KMS-11 (cell line): ENCODE measurements around the gene ATPAF1.

Experiments used
- H2AFZ ChIP-seq: fragments of 200-600 bp; sonication (generic); 2 replicates; pipeline ENCODE4 v1.6.1; 2016; ENCODE audit warnings: antibody characterized with exemption, mixed run types, low read depth
- H3K27ac ChIP-seq: fragments of 200-600 bp; sonication (generic); 2 replicates; pipeline ENCODE4 v1.6.1; 2016; ENCODE audit warnings: mild to moderate bottlenecking, mixed run types
- H3K27me3 ChIP-seq: fragments of 200-600 bp; sonication (generic); 2 replicates; pipeline ENCODE4 v1.6.1; 2017; ENCODE audit warnings: mild to moderate bottlenecking, low read depth, mixed run types, moderate library complexity; ENCODE audit not compliant: insufficient read depth
- H3K36me3 ChIP-seq: fragments of 200-600 bp; sonication (generic); 2 replicates; pipeline ENCODE4 v1.6.1; 2017; ENCODE audit warnings: mild to moderate bottlenecking, mixed run types; ENCODE audit not compliant: insufficient read depth
- H3K4me1 ChIP-seq: fragments of 200-600 bp; sonication (generic); 2 replicates; pipeline ENCODE4 v1.6.1; 2016; ENCODE audit warnings: mild to moderate bottlenecking, low read depth, mixed run types; ENCODE audit not compliant: poor library complexity, severe bottlenecking
- H3K4me2 ChIP-seq: fragments of 200-600 bp; sonication (generic); 2 replicates; pipeline ENCODE4 v1.7.0; 2016; ENCODE audit warnings: mild to moderate bottlenecking, mixed run types
- H3K4me3 ChIP-seq: fragments of 200-600 bp; sonication (generic); IDR thresholded peaks from 2 replicates; pipeline ENCODE4 v1.6.1; 2017; ENCODE audit warnings: low read depth, low read length, mixed read lengths; ENCODE audit not compliant: insufficient read depth
- H3K79me2 ChIP-seq: fragments of 200-600 bp; sonication (generic); 2 replicates; pipeline ENCODE4 v1.6.1; 2016; ENCODE audit warnings: low read depth, mixed run types; ENCODE audit not compliant: insufficient read depth
- H3K9ac ChIP-seq: fragments of 200-600 bp; sonication (generic); 2 replicates; pipeline ENCODE4 v1.6.1; 2016; ENCODE audit warnings: mild to moderate bottlenecking, mixed run types
- H4K20me1 ChIP-seq: fragments of 200-600 bp; sonication (generic); 2 replicates; pipeline ENCODE4 v1.6.1; 2016; ENCODE audit warnings: mild to moderate bottlenecking, mixed run types; ENCODE audit not compliant: insufficient read depth
- CTCF ChIP-seq: fragments of 200-600 bp; sonication (generic); conservative IDR thresholded peaks from 2 replicates; pipeline ENCODE4 v1.6.1; 2017; ENCODE audit warnings: low read depth, mild to moderate bottlenecking, antibody characterized with exemption, low read length, moderate library complexity, mixed read lengths

The ATPAF1 gene

GRCh38 chr1:46689356-46689755 is 21.2 kb upstream of the ATPAF1 start:
- Histone ChIP-seq H4K20me1 (no peaks in the 10 kb centered on the region), H3K4me1 (peaks cover 93% of the 10 kb centered on the region), H3K27me3 (no peaks in the 10 kb centered on the region), H3K79me2 (no peaks in the 10 kb centered on the region), H3K4me2 (peak overlapping the region; percentile 52), H3K9ac (peak overlapping the region; percentile 19; the same call in 1 of the 2 replicates), H3K4me3 (peak overlapping the region; percentile 5), H2AFZ (no peak overlapping the region), H3K27ac (peak overlapping the region; percentile 84), H3K36me3 (no peaks in the 10 kb centered on the region; the same call in 1 of the 2 replicates)
- TF ChIP-seq CTCF, result no peak

- Histone ChIP-seq H3K27me3 (no peaks in the 10 kb centered on the region), H3K4me3 (no peak overlapping the region), H2AFZ (no peak overlapping the region), H4K20me1 (no peaks in the 10 kb centered on the region), H3K27ac (peak overlapping the region; percentile 84; the same call in 1 of the 2 replicates), H3K36me3 (no peaks in the 10 kb centered on the region; the same call in 1 of the 2 replicates), H3K9ac (no peak overlapping the region), H3K4me1 (peaks cover 93% of the 10 kb centered on the region), H3K79me2 (no peaks in the 10 kb centered on the region), H3K4me2 (peak overlapping the region; percentile 52; the same call in 1 of the 2 replicates)
- no peak for TF ChIP-seq CTCF
Observed at GRCh38 chr1:46687921-46688509, 19.9 kb upstream of the ATPAF1 start.

GRCh38 chr1:46687093-46687659 is 19.0 kb upstream of the ATPAF1 start:
- Histone ChIP-seq H3K4me1 (peaks cover 84% of the 10 kb centered on the region), H3K79me2 (no peaks in the 10 kb centered on the region), H3K36me3 (no peaks in the 10 kb centered on the region; the same call in 1 of the 2 replicates), H3K9ac (no peak overlapping the region), H4K20me1 (no peaks in the 10 kb centered on the region), H3K27ac (no peak overlapping the region), H3K4me3 (no peak overlapping the region), H2AFZ (no peak overlapping the region), H3K4me2 (peak overlapping the region; percentile 6; the same call in 1 of the 2 replicates), H3K27me3 (no peaks in the 10 kb centered on the region)
- no peak for TF ChIP-seq CTCF

- H4K20me1 ChIP-seq, result no peaks in the 10 kb centered on the region
- no peak for TF ChIP-seq CTCF
- no peak overlapping the region for H3K9ac ChIP-seq
- no peak overlapping the region for H3K27ac ChIP-seq
- H3K4me1 ChIP-seq, result peaks cover 75% of the 10 kb centered on the region
- H3K4me2 ChIP-seq, result peak overlapping the region; percentile 14; the same call in 1 of the 2 replicates
- no peaks in the 10 kb centered on the region; the same call in 1 of the 2 replicates for H3K36me3 ChIP-seq
- no peaks in the 10 kb centered on the region for H3K79me2 ChIP-seq
- no peak overlapping the region for H3K4me3 ChIP-seq
- no peak overlapping the region for H2AFZ ChIP-seq
- no peaks in the 10 kb centered on the region for H3K27me3 ChIP-seq
Observed at GRCh38 chr1:46686255-46686654, 18.1 kb upstream of the ATPAF1 start.
